ENCODE measurements around the gene POLD1.
"Not testable (repeated sequence)": the region's sequence is repeated elsewhere in the genome, so short reads cannot be mapped to it uniquely, and the experiment has no call there.

Gene POLD1

DNA sequence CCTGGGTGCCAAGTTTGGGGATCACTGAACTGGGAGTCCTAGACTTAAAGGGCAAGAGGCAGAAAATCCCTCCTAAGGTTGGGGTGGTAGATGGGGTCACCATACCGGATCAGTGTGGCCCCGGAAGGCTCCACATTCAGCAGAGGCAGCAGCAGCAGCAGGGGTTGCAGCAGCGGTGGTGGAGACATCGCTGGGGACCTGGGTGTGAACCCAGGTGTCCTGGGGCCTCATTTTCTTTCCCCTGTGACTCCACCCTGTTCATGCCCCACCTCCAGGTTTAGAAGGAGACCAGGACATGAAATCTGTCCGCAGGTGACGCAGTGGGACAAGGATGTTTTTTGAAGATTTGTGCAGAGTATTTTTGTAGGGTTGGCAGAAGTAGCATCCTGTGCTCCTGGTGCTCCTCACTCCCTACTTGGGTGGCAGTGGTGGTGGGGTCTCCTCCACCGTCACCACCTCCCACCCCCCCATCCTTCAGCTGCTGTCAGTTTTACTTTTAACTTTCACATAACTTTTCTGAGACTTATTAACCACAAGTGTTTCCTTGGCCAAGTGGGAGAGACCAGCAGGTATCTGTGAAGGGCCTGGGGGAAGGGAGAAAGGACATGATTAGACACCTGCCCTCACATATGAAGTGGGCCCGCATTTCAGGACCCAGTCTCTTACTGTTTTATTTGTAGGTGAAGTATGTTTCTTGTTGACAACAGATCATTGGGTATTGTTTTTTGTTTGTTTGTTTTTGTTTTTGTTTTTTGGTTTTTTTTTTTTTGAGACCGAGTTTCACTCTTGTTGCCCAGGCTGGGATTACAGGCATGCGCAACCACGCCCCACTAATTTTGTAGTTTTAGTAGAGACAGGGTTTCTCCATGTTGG lies 18.5 kb upstream of the POLD1 start, which contains the start of gene NAPSA:
Gene NAPSA, minus strand, starts transcription at position 206 of the 873 bp plus-strand sequence. Its CDS starts 18 bp downstream, at position 188.
- DNase-seq (ENCODE audit: low read depth): no peak

GRCh38 chr19:50368649-50369570 lies 15.2 kb upstream of the POLD1 start:
- peak; percentile 73 for DNase-seq (ENCODE audit: low read depth)

DNA sequence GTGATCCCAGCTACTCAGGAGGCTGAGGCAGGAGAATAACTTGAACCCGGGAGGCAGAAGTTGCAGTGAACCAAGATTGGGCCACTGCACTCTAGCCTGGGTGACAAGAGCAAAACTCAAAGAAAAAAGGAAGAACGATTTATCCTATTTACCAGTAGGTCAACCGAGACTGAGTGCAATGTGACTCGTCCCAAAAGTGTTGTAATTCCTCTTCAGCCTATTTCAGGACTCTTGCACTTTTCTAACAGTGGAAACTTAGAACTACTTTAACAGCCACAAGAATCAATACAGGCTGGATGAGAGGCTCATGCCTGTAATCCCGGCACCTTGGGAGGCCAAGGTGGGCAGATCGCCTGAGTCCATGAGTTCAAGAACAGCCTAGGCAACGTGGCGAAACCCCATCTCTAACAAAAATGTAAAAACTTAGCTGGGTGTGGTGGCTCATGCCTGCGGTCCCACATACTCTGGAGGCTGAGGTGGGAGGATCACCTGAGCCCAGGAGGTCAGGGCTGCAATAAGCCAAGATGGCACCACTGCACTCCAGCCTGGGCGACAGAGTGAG lies 12.2 kb upstream of the POLD1 start:
- no peak for DNase-seq (ENCODE audit: low read depth)

- peak; percentile 91 for DNase-seq (ENCODE audit: low read depth)
Observed at GRCh38 chr19:50376166-50377050, 7.7 kb upstream of the POLD1 start, which contains the start of gene NR1H2. Gene NR1H2 (plus strand): TSS chr19:50376457. CDS start chr19:50377606, 1,149 bp downstream.

DNA sequence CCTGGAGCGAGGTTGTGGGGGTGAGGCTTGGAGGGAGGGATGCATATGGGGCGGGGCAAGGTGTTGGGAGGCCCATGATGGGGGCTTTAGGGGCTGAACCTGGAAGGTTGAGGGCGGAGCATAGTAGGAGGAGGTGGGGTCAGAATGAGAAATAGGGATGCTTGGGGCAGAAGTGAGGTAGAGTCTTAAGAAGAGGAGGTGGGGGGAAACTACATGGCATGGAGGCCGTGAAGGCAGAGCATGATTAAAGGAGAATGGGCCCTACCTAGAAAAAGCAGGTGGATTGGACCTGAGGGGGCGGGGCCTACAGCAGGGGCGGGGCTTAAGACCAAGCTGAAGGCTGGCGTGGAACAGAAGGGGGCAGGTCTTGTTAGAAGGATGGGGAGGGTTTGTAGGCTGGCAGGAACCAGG lies 7.1 kb upstream of the POLD1 start:
- no peak for DNase-seq (ENCODE audit: low read depth)

GRCh38 chr19:50377517-50377916 lies 6.6 kb upstream of the POLD1 start:
- no peak for DNase-seq (ENCODE audit: low read depth)

- no peak for DNase-seq (ENCODE audit: low read depth)
Observed at GRCh38 chr19:50378169-50378862, 5.8 kb upstream of the POLD1 start.

DNA sequence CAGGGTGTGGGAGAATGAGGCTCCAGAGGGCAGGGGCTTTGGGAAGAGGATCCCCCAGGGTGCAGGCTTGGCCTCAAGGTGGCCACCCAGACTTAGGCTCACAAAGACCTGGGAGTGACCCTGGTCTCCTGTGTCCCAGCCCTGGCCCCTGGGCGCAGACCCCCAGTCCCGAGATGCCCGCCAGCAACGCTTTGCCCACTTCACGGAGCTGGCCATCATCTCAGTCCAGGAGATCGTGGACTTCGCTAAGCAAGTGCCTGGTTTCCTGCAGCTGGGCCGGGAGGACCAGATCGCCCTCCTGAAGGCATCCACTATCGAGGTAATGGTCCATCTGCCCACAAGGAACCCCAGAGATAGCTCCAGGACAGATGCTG lies 5.3 kb upstream of the POLD1 start:
- no peak for DNase-seq (ENCODE audit: low read depth)

GRCh38 chr19:50379602-50380001 lies 4.5 kb upstream of the POLD1 start:
- DNase-seq (ENCODE audit: low read depth): no peak

- no peak for DNase-seq (ENCODE audit: low read depth)
Observed at GRCh38 chr19:50380137-50380536, 4.0 kb upstream of the POLD1 start.

- DNase-seq (ENCODE audit: low read depth): no peak
Observed at GRCh38 chr19:50380751-50381151, 3.4 kb upstream of the POLD1 start.

DNA sequence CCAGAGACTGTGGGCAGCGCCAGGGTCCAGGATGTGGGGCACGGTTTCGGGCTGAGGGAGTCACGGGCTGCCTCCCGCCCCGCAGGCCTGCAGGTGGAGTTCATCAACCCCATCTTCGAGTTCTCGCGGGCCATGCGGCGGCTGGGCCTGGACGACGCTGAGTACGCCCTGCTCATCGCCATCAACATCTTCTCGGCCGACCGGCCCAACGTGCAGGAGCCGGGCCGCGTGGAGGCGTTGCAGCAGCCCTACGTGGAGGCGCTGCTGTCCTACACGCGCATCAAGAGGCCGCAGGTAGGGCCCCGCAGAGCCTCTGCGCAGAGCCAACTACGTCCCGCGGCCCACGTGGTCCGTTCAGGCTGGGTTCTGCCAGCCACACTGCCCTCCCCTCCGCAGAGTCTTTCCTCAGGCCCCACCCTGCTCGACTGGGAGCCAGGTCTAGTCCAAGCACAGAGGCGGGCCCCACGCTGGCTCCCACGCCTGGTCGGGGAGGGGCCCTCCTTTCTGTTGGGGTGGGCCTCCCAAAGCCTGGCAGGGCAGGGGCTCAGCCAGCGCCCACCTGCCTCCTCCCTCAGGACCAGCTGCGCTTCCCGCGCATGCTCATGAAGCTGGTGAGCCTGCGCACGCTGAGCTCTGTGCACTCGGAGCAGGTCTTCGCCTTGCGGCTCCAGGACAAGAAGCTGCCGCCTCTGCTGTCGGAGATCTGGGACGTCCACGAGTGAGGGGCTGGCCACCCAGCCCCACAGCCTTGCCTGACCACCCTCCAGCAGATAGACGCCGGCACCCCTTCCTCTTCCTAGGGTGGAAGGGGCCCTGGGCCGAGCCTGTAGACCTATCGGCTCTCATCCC lies 2.0 kb upstream of the POLD1 start:
- no peak for DNase-seq (ENCODE audit: low read depth)

DNA sequence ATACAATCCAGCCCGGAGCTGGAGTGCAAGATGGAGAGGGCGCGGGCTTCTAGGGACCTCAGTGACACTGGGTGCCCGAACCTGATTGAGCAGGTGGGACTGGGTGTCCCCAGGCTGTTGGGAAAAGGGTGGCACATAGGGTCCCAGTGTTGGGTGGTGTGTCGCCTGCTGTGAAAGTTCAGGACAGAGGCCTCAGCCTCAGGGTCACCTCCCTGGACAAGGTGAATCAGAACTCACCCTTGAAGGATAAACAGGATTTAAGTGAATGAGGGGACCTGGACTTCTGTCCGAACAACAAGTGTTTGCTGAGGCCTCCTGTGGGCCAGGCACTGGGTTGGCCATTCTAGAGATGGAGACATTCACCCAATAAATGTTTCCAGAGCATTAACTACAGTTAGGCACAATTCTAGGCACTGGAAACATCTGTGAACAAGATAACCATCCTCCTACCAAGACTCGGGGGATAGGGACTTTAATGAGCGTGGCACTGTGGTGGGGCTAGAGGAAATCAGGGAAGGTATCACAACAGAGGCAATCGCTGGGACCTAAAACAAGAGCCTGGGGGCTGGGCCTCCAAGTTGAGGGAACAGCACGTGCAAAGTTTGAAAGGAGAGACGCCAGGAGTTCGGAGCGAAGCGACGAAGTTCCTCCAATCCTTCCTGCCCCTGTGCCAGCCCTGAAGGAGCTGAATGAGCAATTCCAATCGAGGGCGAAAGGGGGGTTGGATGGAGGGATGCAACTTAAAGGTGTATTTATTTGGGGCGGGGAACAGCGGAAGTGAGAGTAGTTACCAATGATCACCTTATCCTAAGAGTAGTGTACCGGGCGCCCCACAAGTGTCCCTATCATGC lies 921 bp upstream of the POLD1 start:
- DNase-seq (ENCODE audit: low read depth): no peak

DNA sequence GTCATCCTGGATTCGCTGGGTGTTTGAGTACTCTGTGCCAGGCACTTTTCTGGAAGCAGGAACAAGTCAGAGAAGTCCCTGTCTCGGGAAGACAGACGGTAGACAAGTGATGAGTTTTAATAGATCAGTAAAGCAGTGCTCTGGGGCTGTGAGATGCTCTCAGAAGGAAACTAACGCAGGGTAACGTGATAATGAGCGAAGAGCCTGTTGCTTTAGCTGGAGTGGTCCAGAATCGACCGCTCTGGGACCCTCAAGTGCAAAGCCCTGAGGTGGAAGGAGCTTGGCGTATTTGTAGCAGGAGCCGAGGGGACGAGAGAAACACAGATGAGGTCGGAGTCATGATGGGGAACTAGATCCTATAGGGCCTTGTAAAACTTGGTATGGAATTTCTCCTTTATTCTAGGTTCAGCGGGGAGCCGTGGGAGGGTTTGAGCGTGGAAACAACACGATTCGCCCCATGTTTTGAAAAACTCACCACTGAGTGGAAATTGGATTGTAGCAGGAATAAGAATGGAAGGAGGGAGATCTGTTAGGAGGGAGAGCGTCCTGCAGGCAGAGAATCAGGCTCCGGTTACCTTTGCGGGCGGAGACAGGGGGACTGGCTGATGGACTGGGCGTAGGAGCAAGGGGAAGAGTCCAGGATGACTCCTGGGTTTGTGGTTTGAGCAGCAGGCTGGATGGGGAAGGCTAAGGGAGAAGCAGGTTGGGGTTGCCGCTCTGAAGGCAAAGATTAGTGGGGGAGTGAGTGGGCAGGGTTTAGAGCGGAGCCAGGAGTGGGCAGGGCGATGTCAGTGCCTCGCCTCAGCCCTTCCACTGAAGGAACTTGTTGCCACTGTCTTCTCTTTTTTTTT lies 763 bp downstream of the POLD1 start:
- no peak for DNase-seq (ENCODE audit: low read depth)

DNA sequence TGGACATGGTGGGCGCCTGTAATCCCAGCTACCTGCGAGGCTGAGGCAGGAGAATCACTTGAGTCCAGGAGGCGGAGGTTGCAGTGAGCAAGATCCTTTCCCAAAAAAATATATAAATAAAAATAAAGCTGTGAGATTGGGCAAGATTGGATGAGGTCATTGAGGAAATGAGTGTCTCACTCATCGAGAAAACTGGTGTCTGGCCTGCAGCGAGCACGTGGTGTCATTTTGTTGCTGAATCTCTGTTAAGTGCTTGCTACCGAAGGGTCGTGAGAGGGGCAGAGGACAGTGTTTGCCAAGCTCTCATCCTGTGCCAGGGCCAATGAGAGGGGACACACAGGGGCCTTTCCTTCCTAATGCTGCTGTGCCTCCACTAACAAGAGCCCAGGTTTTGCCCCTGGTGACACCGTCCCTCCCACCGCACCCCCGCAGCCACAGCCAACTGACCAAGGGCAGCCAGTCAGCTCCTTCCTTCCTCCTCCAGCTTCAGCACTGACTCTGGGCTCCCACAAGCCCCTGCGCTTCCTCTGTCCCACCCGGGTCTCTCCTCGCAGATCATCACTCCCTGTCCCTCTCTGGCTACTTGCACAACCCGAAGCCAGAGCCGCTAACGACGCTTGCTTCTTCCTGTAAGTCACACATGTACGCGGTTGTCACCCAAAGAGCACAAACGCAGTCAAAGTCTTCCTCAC lies 3.2 kb downstream of the POLD1 start:
- DNase-seq (ENCODE audit: low read depth): no peak

GRCh38 chr19:50387868-50388245 lies 3.7 kb downstream of the POLD1 start:
- DNase-seq (ENCODE audit: low read depth): no peak

- not testable (repeated sequence) for DNase-seq (ENCODE audit: low read depth)
Observed at GRCh38 chr19:50390295-50390694, 6.1 kb downstream of the POLD1 start.

Data from GM04504 (cell line).